Measurements from ENCODE around the gene SCFD2. TPM values are rescaled to one million over a fixed set of nuclear protein-coding genes. Genes with fewer than 3 reads are reported as not detected.

The SCFD2 gene
- total and polyA plus RNA-seq, 2 donors (not counting 3 experiments of a cell fraction or from before 2014, with no cell fraction given): 12.3 to 22.8 TPM

DNA sequence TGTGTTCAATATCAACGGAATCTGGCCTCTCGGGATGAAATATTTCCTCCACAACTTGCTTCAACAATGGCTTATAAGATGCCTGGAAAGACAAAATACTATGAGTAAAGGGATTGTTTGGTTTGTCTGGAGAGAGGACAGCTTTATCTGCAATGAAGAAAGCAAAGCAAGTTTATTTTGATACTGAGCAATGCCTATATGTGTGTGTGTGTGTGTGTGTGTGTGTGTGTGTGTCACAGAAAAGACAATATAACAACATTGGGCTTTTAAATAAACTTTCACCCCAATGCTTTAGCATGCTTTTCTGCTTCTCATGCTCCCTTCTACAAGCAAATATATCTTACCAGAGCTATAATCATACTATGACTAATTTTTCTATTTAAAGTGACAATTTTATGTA is 458.4 kb downstream of the SCFD2 start:
- TF ChIP-seq, protein P1, sequence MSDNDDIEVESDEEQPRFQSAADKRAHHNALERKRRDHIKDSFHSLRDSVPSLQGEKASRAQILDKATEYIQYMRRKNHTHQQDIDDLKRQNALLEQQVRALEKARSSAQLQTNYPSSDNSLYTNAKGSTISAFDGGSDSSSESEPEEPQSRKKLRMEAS (IDR thresholded peaks at IDR 0.05; ENCODE audit: insufficient read depth, insufficient read length): no peak
- no peak for TF ChIP-seq EZH2 (IDR thresholded peaks at IDR 0.05; ENCODE audit: borderline replicate concordance, low read depth, low read length, severe bottlenecking)
- no peak for TF ChIP-seq POLR2A (IDR thresholded peaks at IDR 0.05; ENCODE audit: low read depth, low read length)
- no peak for TF ChIP-seq FOS (IDR thresholded peaks at IDR 0.05; ENCODE audit: borderline replicate concordance, insufficient read depth, low read length)
- TF ChIP-seq GATA2 (IDR thresholded peaks at IDR 0.05; ENCODE audit: insufficient read depth, insufficient read length, low read depth, low read length): no peak
- TF ChIP-seq, protein P2, sequence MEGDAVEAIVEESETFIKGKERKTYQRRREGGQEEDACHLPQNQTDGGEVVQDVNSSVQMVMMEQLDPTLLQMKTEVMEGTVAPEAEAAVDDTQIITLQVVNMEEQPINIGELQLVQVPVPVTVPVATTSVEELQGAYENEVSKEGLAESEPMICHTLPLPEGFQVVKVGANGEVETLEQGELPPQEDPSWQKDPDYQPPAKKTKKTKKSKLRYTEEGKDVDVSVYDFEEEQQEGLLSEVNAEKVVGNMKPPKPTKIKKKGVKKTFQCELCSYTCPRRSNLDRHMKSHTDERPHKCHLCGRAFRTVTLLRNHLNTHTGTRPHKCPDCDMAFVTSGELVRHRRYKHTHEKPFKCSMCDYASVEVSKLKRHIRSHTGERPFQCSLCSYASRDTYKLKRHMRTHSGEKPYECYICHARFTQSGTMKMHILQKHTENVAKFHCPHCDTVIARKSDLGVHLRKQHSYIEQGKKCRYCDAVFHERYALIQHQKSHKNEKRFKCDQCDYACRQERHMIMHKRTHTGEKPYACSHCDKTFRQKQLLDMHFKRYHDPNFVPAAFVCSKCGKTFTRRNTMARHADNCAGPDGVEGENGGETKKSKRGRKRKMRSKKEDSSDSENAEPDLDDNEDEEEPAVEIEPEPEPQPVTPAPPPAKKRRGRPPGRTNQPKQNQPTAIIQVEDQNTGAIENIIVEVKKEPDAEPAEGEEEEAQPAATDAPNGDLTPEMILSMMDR (IDR thresholded peaks at IDR 0.05; ENCODE audit: extremely low read depth in 1 of 2, insufficient read depth in 1 of 2, low read depth in 1 of 2, low read length in 2 of 2): no peak
- BruUV-seq (replicated peaks): no TSS peak
- ChIA-PET CTCF (no interaction called here), POLR2A (no interaction called here)
- intact Hi-C loops (cut with micrococcal nuclease) (no loop called here), dilution Hi-C loops (cut with MboI; ENCODE audit: extremely low pct_ligation_motif_present, low sequenced_read_pairs) (no loop called here)
- Histone ChIP-seq H3K4me2 (ENCODE audit: insufficient read depth, low read length) (no peak overlapping the region), H3K36me3 (ENCODE audit: control insufficient read depth in 2 of 2, extremely low read depth in 1 of 2, insufficient read depth in 2 of 2, low read length in 2 of 2) (no peaks in the 10 kb centered on the region), H3K79me2 (ENCODE audit: control insufficient read depth, insufficient read depth, low read length) (no peaks in the 10 kb centered on the region), H3K4me3 (replicated peaks in 1 of 3; ENCODE audit: insufficient read depth in 1 of 3, low read depth in 1 of 3, low read length in 3 of 3) (no peak overlapping the region), H3K27me3 (ENCODE audit: control insufficient read depth in 2 of 2, insufficient read depth in 2 of 2, low read length in 2 of 2) (no peaks in the 10 kb centered on the region), H3K27ac (ENCODE audit: insufficient read depth, low read depth, low read length) (no peak overlapping the region), H3K9me3 (replicated peaks; ENCODE audit: control insufficient read depth, insufficient read depth, low read length) (no peaks in the 10 kb centered on the region), H3K4me1 (ENCODE audit: control insufficient read depth, extremely low read depth, insufficient read depth, low read length) (no peaks in the 10 kb centered on the region), H2AFZ (ENCODE audit: low read depth, low read length) (no peak overlapping the region), H3K9me1 (replicated peaks; ENCODE audit: control insufficient read depth, extremely low read depth, insufficient read depth, low read length) (no peaks in the 10 kb centered on the region), H4K20me1 (replicated peaks; ENCODE audit: control insufficient read depth, extremely low read depth, insufficient read depth, low read length) (no peaks in the 10 kb centered on the region), H3K9ac (replicated peaks; ENCODE audit: extremely low read depth, insufficient read depth, low read length) (no peak overlapping the region)
- no peak for FAIRE-seq
- DNase-seq (ENCODE audit: low read depth, low spot score): no peak

DNA sequence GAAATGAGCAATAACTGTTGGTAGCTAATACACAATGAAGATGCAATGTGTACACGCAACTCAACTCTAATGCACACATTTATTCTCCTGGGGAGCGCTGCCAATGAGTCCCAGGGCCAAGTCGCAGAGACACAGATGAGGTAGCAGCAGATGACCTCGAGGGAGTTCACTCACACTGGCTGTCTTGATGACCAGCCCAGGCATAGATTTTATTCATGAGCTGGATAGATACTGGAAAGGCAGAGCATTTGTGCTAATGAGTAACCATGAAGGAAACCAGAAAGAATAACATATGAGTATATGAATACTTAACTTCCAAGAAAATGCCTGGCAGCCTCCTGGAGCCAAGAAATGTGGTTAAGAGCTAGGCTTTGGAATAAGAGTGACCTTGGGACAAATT is 461.4 kb downstream of the SCFD2 start:
- H3K27me3 ChIP-seq (ENCODE audit: control insufficient read depth in 2 of 2, insufficient read depth in 2 of 2, low read length in 2 of 2): no peaks in the 10 kb centered on the region
- no peak overlapping the region for H2AFZ ChIP-seq (ENCODE audit: low read depth, low read length)
- no peaks in the 10 kb centered on the region for H3K9me3 ChIP-seq (replicated peaks; ENCODE audit: control insufficient read depth, insufficient read depth, low read length)
- DNase-seq (ENCODE audit: low read depth, low spot score) (no peak), FAIRE-seq (no peak)
- TF ChIP-seq POLR2A (IDR thresholded peaks at IDR 0.05; ENCODE audit: low read depth, low read length): no peak
- TF ChIP-seq, protein P2 (IDR thresholded peaks at IDR 0.05; ENCODE audit: extremely low read depth in 1 of 2, insufficient read depth in 1 of 2, low read depth in 1 of 2, low read length in 2 of 2): no peak
- TF ChIP-seq, protein P1 (IDR thresholded peaks at IDR 0.05; ENCODE audit: insufficient read depth, insufficient read length): no peak
- TF ChIP-seq GATA2 (IDR thresholded peaks at IDR 0.05; ENCODE audit: insufficient read depth, insufficient read length, low read depth, low read length): no peak
- TF ChIP-seq FOS (IDR thresholded peaks at IDR 0.05; ENCODE audit: borderline replicate concordance, insufficient read depth, low read length): no peak
- no peak for TF ChIP-seq EZH2 (IDR thresholded peaks at IDR 0.05; ENCODE audit: borderline replicate concordance, low read depth, low read length, severe bottlenecking)
- no peak for TF ChIP-seq JUN (IDR thresholded peaks at IDR 0.05; ENCODE audit: borderline replicate concordance, insufficient read depth, insufficient read length, low read depth)
- TF ChIP-seq POLR2AphosphoS5 (IDR thresholded peaks at IDR 0.05; ENCODE audit: insufficient read depth, low read depth, low read length): no peak
- no peak for TF ChIP-seq MYC (IDR thresholded peaks at IDR 0.05; ENCODE audit: low read depth, low read length)
- no peaks in the 10 kb centered on the region for H3K36me3 ChIP-seq (ENCODE audit: control insufficient read depth in 2 of 2, extremely low read depth in 1 of 2, insufficient read depth in 2 of 2, low read length in 2 of 2)
- no TSS peak for BruUV-seq (replicated peaks)
- H3K4me1 ChIP-seq (ENCODE audit: control insufficient read depth, extremely low read depth, insufficient read depth, low read length): no peaks in the 10 kb centered on the region
- POLR2A ChIA-PET: no interaction called here
- CTCF ChIA-PET: interaction anchor here (1.8 kb wide), 1 partner anchor 78 kb away, joined by 5 read pairs; no protein-coding TSS in a partner anchor
- intact Hi-C loops (cut with micrococcal nuclease): no loop called here
- H4K20me1 ChIP-seq (replicated peaks; ENCODE audit: control insufficient read depth, extremely low read depth, insufficient read depth, low read length): no peaks in the 10 kb centered on the region
- H3K9me1 ChIP-seq (replicated peaks; ENCODE audit: control insufficient read depth, extremely low read depth, insufficient read depth, low read length): no peaks in the 10 kb centered on the region
- H3K4me3 ChIP-seq (replicated peaks in 1 of 3; ENCODE audit: insufficient read depth in 1 of 3, low read depth in 1 of 3, low read length in 3 of 3): no peak overlapping the region
- H3K4me2 ChIP-seq (ENCODE audit: insufficient read depth, low read length): no peak overlapping the region
- dilution Hi-C loops (cut with MboI; ENCODE audit: extremely low pct_ligation_motif_present, low sequenced_read_pairs): no loop called here
- H3K79me2 ChIP-seq (ENCODE audit: control insufficient read depth, insufficient read depth, low read length): no peaks in the 10 kb centered on the region
- H3K9ac ChIP-seq (replicated peaks; ENCODE audit: extremely low read depth, insufficient read depth, low read length): no peak overlapping the region
- H3K27ac ChIP-seq (ENCODE audit: insufficient read depth, low read depth, low read length): no peak overlapping the region
